ENCODE results near the gene KRTAP5-8.

Gene KRTAP5-8

GRCh38 chr11:71563406-71563805 lies 25.6 kb downstream of the KRTAP5-8 start:
- TF ChIP-seq TEAD4 (IDR thresholded peaks at IDR 0.05) (no peak), CREB1 (IDR thresholded peaks at IDR 0.05; ENCODE audit: low read depth) (no peak), RAD21 (IDR thresholded peaks at IDR 0.05; ENCODE audit: low read depth) (peak; percentile 57), FOXM1 (IDR thresholded peaks at IDR 0.05; ENCODE audit: borderline replicate concordance, low read depth) (no peak), EP300 (IDR thresholded peaks at IDR 0.05; ENCODE audit: borderline replicate concordance) (no peak), YY1 (IDR thresholded peaks at IDR 0.05; ENCODE audit: low read depth) (no peak)

- TF ChIP-seq USF1 (IDR thresholded peaks at IDR 0.05) (no peak), ZBTB7A (IDR thresholded peaks at IDR 0.05; ENCODE audit: low read depth) (no peak), RAD21 (IDR thresholded peaks at IDR 0.05; ENCODE audit: low read depth) (no peak), NFIC (IDR thresholded peaks at IDR 0.05) (no peak), MAX (IDR thresholded peaks at IDR 0.05) (no peak), REST (IDR thresholded peaks at IDR 0.05; ENCODE audit: low read depth) (no peak), TAF1 (IDR thresholded peaks at IDR 0.05; ENCODE audit: low read depth) (no peak), TCF12 (IDR thresholded peaks at IDR 0.05; ENCODE audit: low read depth) (no peak)
These were observed 26.6 kb downstream of the KRTAP5-8 start for GRCh38 chr11:71564430-71564829.

GRCh38 chr11:71565263-71565662 lies 27.4 kb downstream of the KRTAP5-8 start, which contains the start of gene KRTAP5-10:
KRTAP5-10 (plus strand) TSS chr11:71565563; CDS start chr11:71565588, 25 bp downstream.
- TF ChIP-seq TCF12 (IDR thresholded peaks at IDR 0.05; ENCODE audit: low read depth), result no peak
- no peak for TF ChIP-seq FOXM1 (IDR thresholded peaks at IDR 0.05; ENCODE audit: borderline replicate concordance, low read depth)
- TF ChIP-seq TAF1 (IDR thresholded peaks at IDR 0.05; ENCODE audit: low read depth), result no peak
- no peak for TF ChIP-seq USF1 (IDR thresholded peaks at IDR 0.05)
- TF ChIP-seq YY1 (IDR thresholded peaks at IDR 0.05; ENCODE audit: low read depth), result no peak
- no peak for TF ChIP-seq REST (IDR thresholded peaks at IDR 0.05; ENCODE audit: low read depth)
- no peak for TF ChIP-seq MAX (IDR thresholded peaks at IDR 0.05)
- no peak for TF ChIP-seq CREB1 (IDR thresholded peaks at IDR 0.05; ENCODE audit: low read depth)
- TF ChIP-seq TEAD4 (IDR thresholded peaks at IDR 0.05), result no peak
- no peak for TF ChIP-seq NFIC (IDR thresholded peaks at IDR 0.05)
- no peak for TF ChIP-seq ZBTB7A (IDR thresholded peaks at IDR 0.05; ENCODE audit: low read depth)
- no peak for TF ChIP-seq CEBPB (IDR thresholded peaks at IDR 0.05)

GRCh38 chr11:71566081-71566620 lies 28.3 kb downstream of the KRTAP5-8 start:
- TF ChIP-seq NFIC (IDR thresholded peaks at IDR 0.05), result no peak
- TF ChIP-seq TAF1 (IDR thresholded peaks at IDR 0.05; ENCODE audit: low read depth), result no peak

GRCh38 chr11:71568704-71569349 lies 31.0 kb downstream of the KRTAP5-8 start:
- TF ChIP-seq USF1 (IDR thresholded peaks at IDR 0.05), result no peak
- TF ChIP-seq CREB1 (IDR thresholded peaks at IDR 0.05; ENCODE audit: low read depth), result no peak
- TF ChIP-seq NFIC (IDR thresholded peaks at IDR 0.05), result no peak
- TF ChIP-seq CEBPB (IDR thresholded peaks at IDR 0.05), result no peak
- TF ChIP-seq TCF12 (IDR thresholded peaks at IDR 0.05; ENCODE audit: low read depth), result no peak
- no peak for TF ChIP-seq YY1 (IDR thresholded peaks at IDR 0.05; ENCODE audit: low read depth)
- no peak for TF ChIP-seq EP300 (IDR thresholded peaks at IDR 0.05; ENCODE audit: borderline replicate concordance)

- TF ChIP-seq USF1 (IDR thresholded peaks at IDR 0.05), result no peak
- TF ChIP-seq TAF1 (IDR thresholded peaks at IDR 0.05; ENCODE audit: low read depth), result no peak
- no peak for TF ChIP-seq REST (IDR thresholded peaks at IDR 0.05; ENCODE audit: low read depth)
- no peak for TF ChIP-seq CEBPB (IDR thresholded peaks at IDR 0.05)
- TF ChIP-seq FOXM1 (IDR thresholded peaks at IDR 0.05; ENCODE audit: borderline replicate concordance, low read depth), result no peak
- no peak for TF ChIP-seq NFIC (IDR thresholded peaks at IDR 0.05)
- TF ChIP-seq ZBTB7A (IDR thresholded peaks at IDR 0.05; ENCODE audit: low read depth), result no peak
These were observed 35.0 kb downstream of the KRTAP5-8 start for GRCh38 chr11:71572811-71573210.

All from Ishikawa (cell line).